Measurements from ENCODE around the gene ZNF12. TPM values are rescaled to one million over a fixed set of nuclear protein-coding genes. Genes with fewer than 3 reads are reported as not detected.

The ZNF12 gene
- 10 to 100 TPM; 28.9 to 29.6 TPM for total RNA-seq

DNA sequence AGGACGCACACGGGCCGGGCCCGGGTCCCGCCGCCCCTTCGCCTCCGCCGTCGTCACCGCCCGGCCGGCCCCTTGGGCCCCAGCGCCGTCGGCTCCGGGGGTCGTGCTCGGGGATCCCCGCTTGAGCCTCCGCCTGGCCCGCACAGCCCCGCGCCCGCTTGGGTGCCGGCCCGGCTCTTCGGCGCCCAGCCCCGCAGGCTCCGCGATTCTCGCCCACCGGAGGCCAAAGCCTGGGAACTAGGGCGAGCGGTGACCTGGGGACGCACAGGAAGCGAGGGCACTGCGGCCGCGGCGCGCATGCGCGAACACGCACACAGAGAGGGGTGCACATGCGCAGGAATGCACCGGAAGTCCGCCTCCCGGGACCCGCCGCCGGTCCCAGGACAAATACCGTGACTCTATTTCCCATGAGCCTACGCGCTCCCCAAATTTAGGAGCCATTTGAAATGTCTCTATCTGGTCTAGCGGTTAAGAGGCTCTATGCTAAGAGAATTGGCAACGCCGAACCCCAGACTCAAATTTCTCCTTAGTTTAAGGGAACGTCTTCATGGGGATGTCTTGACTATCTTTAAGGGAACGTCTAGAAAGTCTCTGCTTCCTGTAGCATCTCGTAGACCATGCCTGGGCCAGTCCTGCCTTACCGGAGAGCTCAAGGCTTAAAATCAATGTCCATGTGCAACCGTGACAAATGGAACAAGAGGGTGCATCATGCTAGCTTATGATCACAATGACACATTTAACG is at the start of gene ZNF12:
Gene ZNF12, minus strand, starts transcription at position 282 of the 742 bp plus-strand sequence. CDS start 1,774 bp downstream, outside the sequence.

DNA sequence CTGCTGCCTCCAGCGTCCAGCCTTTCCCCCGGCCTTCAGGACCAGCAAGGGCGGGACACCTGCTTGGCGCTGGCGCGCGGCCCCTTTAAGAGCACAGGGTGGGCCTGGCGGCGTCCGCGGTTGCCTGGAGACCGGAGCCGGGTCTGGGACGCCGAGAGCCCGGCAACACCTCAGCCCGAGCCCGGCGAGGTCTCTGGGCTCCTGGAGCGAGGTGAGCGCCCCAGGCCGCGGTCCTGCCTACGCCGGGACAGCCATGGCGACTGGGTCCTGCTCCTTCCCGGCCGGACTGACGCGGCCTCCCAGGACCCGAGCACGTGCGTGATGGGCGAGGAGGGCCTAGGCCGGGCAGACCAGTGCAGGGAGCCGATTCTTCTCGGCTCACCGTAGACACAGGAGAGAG is 47.2 kb upstream of the ZNF12 start, which contains the start of gene RSPH10B2:
Gene RSPH10B2, plus strand, starts transcription at position 140 of the 400 bp plus-strand sequence. CDS start 3,575 bp downstream, outside the sequence.

Other genes starting within 250 kb of the ZNF12 start
- gene KDELR2, start 222.8 kb downstream of the ZNF12 start, total RNA-seq: 10 to 100 TPM; 49.3 to 52.0 TPM
- gene GRID2IP, start 155.5 kb downstream of the ZNF12 start, total RNA-seq: under 1 TPM in 1 of 2 experiments, not detected in 1; 0.12 TPM
- gene ZDHHC4, start 129.5 kb downstream of the ZNF12 start, total RNA-seq: 10 to 100 TPM; 33.6 to 36.8 TPM
- 10 to 100 TPM; 38.6 to 41.1 TPM for gene INTS15, start 116.9 kb downstream of the ZNF12 start, total RNA-seq
- under 1 TPM; 0.60 to 0.81 TPM for gene ZNF853, start 91.3 kb downstream of the ZNF12 start, total RNA-seq
- gene ZNF316, start 69.6 kb downstream of the ZNF12 start, total RNA-seq: 10 to 100 TPM; 29.8 to 34.0 TPM
- gene RSPH10B2, start 47.2 kb upstream of the ZNF12 start, total RNA-seq: not detected
- 10 to 100 TPM; 68.4 to 78.8 TPM for gene CCZ1B, start 119.3 kb upstream of the ZNF12 start, total RNA-seq

Measured in activated naive CD4-positive, alpha-beta T cell treated with anti-CD3 and anti-CD28 coated beads, Interleukin-2, amount 10 ng/mL, durations not matched to agents 5 hours and 36 hours (primary cell).